ENCODE measurements around the gene NR2C2AP.
A peak's percentile ranks its signal among the peaks of the same experiment; 100 is the strongest.
"Not testable (repeated sequence)": the region's sequence is repeated elsewhere in the genome, so short reads cannot be mapped to it uniquely, and the experiment has no call there.

NR2C2AP gene

DNA sequence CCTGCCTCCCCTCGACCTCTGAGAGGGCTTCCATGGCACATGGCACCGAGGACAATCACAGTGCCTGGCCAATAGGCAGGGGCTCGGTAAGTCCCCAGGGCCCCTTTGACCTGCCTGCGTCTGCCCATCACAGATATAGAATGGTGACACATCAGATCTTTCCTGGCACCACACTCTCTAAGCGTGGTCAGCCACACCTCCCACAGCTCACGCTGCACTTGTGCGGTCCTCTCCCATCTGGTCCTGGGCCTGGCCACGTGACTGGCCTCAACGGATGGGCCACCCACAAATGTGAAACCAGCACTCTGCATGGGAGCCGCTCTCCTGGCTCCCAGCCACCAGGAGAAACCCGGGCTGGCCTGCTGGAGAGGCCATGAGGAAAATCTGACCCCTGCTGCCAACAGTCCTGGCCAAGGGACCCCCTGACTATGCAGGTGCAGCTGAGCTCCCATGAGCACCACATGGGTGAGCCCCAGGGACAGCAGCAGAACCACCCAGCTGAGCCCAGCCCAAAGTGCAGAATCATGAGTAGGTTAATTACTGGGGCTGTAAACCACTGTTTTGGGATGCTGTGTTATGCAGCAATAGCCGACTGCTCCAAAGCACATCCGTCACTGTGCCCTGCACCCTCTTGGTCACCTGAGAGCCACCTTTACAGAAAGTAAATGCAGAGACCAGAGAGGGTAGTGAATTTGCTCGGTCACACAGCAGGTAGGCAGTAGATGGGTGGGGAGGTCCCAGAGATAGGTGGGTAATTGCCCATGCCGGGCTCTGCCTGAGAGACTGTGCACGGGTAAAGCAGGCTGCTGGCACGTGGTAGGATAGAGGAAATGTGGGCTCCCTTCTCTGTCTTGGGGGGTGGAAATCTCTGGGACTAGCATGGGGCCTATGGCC lies 23.4 kb downstream of the NR2C2AP start:
- no peak for DNase-seq

DNA sequence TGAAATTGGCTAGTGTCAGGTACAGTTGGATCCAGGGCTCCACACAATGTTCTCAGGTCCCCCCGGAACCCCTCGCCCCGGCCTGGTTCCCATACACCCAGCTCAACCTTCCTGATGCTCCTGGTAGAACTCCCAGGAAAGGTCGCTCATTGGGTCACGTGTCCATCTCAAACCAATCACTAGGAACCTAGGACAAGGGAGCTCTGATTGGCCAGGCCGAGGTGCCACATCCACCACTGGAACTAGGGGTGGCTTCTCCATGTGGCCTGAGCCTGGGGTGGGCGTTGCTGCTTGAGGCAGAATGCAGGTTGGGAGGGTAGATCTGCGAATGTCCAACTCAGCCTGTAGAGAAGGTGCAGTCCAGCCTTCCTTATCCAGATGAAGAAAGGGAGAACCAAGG lies 26.3 kb downstream of the NR2C2AP start:
- no peak for DNase-seq

DNA sequence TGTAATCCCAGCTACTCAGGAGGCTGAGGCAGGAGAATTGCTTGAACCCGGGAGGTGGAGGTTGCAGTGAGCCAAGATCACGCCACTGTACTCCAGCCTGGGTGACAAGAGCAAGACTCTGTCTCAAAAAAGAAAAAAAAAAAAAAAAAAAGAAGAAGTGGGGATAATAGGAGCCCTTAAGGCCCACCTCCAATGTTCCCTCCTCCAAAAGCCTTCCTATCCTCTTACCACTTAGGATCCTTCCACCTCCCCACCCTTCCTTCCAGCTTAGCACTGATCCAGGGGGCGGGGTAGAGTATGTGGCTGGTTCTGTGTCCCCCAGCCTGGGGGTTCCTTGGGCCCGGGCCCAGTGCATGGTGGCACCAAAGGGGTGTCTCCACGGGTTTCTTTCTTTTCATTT lies 30.0 kb downstream of the NR2C2AP start:
- not testable (repeated sequence) for DNase-seq

DNA sequence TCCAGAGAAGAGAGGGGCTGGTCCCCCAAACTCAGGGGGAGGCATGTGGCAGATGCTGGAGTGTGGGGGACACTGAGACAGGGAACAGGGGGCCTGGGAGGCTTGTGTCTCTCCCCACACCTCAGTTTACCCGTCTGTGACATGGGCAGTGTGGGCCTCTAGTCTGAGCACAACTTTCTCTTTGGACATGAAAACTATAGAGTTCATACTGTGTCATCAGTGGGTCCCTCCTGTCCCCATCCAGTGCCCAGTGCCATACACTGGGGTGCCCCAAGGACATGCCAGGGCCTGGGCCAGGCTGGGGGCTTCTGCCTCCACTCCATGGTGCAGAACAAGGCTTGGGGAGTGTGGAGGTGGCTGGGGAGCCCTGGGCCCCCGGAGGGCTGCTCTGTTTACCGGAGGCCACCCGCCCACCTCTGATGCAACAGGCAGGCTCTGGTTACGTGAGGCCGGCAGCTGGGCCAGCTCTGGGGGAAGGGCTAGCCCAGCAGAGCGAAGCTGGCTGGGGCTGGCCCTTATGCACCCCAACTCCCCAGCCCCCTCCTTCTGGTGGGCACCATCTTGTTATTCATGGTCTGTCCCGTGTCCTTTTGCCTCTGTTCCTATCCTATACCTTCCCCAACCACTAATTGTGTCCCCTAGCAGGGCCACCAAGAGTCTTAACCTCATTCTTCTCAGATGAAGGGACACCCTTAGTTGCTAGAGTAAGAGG lies 31.2 kb downstream of the NR2C2AP start:
- no peak for DNase-seq

DNA sequence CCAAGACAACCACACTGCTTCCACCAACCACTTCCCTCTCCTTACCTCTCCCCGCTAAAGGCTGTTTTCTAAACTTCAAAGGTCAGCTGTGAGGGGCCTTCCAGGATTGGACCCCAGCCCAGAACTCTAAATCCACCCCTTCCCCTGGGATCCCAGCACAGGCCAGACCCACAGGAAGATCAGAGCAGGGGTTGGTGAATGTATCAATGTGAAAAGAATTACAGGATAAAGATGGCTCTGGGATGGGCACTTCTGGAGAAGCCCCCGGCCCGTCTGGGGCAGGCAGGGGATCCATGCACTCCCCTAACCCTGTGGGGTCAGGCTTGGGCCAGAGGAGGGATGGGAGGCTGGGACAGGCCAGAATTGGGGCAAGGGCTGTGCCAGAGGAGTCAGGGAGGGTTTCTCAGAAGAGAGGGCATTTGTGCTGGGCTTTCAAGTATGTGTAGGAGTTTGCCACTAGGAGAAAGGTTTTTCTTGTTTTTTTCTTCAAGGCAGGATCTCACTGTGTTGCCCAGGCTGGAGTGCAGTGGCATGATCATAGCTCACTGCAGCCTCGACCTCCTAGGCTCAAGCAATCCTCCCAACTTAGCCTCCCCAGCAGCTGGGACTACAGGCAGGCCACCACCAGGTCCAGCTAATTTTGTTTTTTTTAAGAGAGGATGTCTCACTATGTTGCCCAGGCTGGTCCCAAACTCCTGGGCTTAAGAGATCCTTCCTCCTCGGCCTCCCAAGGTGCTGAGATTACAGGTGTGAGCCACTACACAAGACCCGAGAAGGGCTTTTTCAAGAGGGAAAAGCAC lies 32.1 kb downstream of the NR2C2AP start:
- DNase-seq, result no peak

DNA sequence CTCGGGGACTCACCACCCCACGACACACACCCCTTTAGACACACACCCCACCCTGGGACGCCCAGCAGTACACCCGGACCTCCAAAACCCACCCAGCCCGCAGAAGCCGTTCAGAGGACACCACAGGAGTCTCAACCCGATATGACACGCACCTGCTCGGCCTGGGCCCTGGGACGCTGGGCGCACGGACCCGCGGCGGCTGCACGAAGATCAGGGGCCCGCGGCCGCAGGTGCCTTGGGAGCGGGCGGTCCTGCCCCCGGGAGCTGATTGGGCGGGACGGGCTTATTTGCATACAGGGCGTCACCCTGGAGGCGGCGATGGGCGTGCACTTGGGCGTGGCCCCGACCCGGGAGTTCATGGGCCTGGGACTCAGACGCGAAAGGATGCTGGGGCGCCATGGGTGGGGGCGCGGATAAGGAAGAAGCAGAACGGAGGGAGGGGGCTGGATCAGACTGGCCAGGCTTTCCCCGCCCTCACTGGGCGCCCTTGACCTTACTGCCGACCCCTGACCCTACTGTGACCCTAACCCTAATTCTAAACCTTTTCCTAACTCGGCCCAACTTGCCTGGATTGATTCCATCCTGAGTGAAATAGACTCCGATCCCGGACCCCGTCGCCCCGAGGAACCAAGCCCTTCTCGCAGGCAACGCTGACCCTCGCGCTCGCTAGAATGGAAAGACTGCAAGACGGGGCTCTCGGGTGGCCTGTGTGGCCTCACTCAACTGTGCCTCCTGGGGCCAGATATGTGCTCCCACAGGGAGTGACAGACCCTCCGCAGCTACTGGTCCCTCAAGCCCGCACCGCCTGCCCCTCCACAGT lies 33.0 kb downstream of the NR2C2AP start, which contains the start of gene MEF2B:
Gene MEF2B, minus strand, starts transcription at position 211 of the 820 bp plus-strand sequence. CDS start 19,528 bp downstream, outside the sequence.
- DNase-seq, result peak; percentile 51 to 88

DNA sequence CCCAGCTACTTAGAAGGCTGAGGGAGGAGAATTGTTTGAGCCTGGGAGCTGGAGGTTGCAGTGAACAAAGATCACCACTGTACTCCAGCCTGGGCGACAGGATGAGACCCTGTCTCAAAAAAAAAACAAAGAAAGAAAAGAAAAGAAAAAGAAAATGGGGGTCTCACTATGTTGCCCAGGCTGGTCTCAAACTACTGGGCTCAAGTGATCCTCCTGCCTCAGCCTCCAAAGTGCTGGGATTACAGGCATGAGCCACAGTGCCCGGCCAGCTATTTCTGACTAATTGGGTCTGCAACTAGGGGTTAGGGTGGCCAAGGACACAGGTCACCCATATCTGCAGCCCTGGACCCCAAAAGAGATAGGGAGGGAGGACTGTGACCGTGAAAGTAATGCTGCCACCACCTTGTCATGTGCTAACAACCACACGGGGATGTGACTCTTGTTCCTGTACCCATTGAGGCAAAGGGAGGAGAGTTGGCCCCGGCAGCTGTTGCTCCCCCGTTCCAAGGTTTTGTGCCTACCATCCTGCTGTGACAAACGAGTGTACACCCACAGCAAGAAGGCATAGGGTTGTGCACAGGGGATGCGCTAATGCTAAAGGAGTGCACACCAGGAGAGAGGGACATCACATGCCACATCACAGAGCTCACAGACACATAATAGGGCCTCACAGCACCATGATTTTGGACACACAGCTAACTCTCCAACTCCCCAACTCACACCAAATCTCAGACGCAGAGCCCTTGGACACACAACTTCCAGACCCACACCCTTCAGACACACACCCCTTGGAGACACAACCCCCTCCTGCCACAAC lies 33.8 kb downstream of the NR2C2AP start:
- no peak for DNase-seq

DNA sequence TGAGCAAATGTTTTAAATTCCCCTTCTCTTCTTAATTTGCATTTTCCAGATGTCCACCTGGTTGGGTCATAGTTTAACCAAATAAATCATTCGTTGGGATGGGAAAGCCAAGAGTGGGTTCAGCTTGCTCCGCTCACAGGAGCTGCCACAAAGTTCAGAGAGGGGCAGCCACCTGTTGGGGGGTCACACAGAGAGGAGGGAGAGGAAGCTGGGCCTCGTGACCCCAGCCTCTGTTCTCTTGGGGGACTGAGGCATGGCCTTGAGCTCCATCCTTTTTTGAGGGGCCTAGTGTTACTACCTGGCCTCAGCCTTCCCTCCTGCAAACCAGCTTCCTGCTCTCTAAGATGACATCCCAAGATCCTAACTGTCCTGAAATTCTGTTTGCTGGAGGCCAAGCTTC lies 35.6 kb downstream of the NR2C2AP start:
- DNase-seq, result no peak

DNA sequence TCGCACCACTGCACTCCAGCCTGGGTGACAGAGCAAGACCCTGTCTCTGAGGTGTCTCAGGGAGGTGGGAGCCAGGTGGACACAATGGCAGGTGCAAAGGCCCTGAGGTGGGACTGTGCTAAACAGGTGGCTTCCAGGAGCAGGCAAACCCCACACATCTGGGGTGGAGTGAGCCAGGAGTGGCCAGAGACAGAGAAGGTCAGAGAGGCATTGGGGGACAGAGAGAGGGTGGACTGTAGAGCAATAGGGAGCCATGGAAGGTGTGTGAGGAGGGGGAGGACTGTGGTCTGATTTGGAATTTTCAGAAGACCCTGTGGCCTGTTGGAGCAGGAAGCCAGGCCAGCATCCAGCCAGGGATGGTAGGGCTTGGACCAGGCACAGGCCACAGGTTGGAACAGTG lies 37.8 kb downstream of the NR2C2AP start:
- DNase-seq, result no peak

DNA sequence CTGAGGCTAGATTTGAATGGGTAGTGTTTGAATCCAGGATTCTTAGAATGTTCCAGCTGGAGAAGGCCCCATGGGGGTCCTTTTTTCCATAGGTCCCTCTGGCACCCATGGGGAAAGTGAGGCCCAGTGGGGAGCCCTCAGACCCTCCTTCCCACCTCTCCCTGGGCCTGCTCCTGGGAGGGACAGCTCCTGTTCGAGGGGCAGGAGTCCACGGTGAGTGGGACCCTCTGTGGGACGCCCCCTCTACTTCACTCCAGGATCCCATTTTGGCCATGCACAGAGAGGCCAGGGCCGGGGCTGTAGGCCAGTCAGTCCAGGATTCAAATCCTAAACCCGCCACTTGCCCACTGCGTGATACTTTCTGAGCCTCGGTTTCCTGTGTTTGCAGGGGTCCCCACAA lies 40.7 kb downstream of the NR2C2AP start:
- DNase-seq, result no peak

DNA sequence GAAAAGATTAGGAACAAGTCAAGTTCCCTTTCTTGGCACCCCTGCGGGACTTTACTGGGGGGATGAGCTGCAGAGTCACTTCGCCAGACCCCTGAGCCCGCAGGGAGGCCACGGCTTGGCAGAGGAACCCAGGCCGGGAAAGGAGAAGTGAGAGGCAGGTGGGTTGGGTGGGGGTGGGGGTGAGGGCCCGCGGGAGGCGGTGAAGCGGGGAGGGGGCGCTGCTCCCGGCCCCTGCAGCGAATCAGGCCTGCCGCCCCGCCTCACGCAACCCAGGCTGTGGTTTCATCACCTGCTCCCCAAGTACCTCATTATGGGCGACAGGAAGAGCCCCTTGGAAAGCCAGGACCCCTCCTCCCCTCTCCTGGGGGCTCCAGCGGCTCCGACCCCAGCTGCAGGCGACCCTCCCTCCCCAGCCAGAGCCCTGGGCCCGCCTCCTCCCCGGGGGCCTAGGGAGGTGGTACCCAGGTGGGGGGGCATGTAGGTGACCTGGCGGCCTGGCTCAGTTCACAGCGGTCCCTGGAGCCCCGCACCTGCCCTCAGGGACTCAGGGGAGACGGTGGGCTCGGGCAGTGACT lies 42.7 kb downstream of the NR2C2AP start:
- no peak for DNase-seq

DNA sequence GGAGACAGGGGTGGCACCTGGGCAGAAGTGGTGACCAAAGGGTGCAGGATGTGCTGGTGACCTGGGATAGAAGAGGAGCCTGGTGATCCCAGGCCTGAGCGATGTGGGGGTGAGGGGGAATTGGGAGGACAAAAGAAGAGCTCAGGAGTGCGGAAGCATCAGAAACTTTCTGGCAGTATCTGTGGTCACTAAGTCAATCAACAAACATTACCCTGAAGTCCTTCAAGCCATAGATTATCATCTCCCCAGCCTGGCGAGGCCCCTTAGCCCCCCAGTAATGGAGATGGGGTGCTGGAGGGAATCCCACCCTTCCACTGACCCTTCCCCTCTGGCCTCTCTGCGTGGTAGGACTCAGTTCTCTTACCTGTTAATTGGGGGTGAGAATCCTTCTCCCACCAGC lies 43.7 kb downstream of the NR2C2AP start:
- no peak for DNase-seq

DNA sequence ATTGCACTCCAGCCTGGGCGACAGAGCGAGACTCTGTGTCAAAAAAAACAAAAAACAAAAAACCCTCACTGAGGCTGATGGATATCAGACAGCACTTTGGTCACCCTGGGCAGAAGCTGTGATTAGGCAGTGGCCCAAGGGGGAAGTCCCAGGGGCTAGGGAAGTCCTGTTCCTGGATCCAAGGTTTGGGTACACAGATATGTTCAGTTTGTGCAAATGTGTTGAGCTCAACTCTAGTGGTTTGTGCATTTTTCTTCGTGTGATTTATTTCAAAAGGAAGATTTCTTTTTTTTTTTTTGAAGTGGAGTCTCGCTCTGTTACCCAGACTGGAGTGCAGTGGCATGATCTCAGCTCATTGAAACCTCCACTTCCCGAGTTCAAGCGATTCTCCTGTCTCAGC lies 45.4 kb downstream of the NR2C2AP start:
- no peak for DNase-seq

DNA sequence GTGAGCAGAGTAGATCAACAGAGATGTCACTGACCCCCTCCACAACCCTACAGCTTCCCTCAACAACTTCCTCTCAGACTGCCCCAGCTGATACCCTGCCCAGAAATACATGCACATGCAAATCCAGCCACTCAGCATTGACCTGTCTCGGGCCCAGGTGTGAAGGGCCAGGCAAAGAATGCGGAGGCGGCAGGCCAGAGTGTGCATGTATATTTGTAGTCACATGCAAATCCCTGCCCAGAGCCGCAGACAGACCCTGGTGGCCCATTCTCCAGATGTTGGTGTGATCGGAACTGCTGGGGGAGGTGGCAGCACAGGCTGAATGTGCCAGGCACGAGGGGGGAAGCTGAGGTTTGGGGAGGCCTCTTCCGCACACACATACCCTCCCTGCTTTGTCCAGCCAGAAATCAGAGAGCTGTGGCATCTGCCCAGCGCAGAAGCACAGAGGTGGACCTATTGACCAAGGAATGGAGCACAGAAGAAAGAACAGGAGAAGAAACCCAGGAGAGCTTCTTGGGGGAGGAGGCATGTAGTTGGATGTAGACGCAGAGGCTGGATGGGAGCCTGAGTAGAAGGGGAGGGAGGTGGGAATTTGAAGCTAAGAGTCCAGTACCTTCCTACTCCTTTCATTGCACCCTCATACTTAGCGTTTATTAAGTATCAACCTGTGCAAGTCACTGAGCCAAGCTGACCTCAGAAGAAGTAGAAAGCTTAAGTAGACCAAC lies 47.6 kb downstream of the NR2C2AP start:
- no peak for DNase-seq

DNA sequence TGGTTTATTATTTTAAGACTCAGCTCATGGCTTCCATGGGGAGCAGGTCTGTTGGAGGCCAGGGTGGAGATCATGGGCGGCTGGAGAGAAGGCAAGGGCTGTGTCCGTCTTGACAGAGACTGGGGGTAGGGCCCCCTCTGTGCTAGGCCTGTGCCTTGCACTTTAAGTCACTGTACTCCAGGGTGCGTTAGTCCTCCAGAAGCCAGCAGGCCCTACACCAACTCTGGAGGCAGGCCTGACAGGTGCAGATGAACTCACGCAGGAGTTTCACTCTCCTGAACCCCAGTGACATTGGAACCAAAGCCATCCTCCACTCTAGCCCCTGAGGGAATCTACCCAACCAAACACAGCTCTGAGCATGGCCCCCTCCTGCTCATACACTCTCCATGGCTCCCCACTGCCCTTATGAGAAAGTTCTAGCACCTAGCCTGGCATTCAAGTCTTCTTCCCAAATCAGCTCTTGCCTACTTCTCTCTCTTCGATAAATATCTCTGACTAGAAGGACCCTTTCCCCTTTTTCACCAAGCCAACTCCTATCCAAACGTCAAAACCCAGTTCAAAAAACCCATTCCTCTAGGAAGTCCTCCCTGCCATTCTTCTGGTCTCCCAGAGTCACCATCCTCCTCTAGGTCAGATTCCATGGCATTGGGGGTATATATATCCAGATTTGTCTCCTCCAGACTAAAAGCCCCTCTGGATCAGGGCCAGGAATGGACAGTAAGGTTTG lies 48.3 kb downstream of the NR2C2AP start:
- DNase-seq, result no peak

DNA sequence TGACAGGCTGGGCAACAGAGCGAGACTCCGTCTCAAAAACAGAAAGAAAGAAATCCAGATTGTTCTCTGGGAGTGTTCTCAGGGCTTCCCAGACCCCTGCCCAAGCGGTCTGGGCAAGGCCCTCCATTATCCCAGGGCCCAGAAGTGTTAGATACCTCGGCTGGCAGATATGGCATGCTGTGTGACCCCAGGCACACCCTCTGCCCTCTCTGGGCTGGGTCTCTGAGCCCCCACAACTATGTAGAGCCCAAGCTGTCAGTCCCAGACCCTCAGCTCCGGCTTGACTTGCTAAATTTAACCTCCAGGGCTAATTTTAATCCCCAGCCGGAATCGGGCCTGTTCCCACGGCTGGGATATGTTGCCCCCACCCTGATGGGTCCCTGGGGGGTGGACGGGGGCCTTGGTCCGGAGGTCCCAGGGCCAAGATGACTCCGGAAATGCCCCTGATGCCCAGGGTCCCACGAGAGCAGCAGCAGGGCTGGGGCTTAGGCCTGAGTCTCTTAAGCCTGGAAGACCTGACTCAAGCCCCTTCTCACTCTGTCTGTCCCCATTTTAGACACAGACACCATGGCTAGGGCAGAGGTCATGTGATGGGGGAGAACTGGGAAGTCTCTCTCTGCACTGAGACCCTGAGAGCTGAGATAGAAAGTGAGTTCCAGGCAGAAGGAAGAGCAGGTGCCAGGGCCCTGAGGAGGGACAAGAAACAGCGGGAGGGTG lies 50.4 kb downstream of the NR2C2AP start:
- no peak for DNase-seq

DNA sequence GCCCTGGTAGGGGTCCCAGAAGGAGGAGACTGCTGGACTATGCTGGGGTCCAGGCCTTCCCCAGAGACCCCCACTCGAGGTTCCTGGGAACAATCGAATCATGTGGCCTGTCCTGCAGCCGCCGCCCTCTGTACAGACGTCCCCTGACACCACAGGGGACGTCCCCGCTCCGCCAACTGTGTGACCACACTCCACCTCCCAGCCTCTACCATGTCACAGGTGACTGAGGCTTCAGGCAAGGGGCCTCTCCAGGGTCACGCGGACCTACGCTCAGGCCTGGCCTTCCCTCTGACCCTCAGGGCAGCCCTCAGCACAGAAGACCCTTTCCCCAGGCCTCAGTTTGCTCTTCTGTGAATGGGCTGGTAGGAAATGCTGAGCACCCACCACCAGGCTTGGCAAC lies 51.8 kb downstream of the NR2C2AP start:
- no peak for DNase-seq
